ENCODE results near the gene PRTG. TPM values are rescaled to one million over a fixed set of nuclear protein-coding genes. Genes with fewer than 3 reads are reported as not detected.

The PRTG gene
- total and polyA plus RNA-seq, 10 of the 15 experiments (the other 5 are each of a cell fraction or from before 2014, with no cell fraction given) = under 0.01 to 0.25 TPM; not detected in 8

GRCh38 chr15:55714064-55714463 is 28.9 kb downstream of the PRTG start:
- H3K4me1 ChIP-seq (ENCODE audit: control insufficient read depth, insufficient read depth, low read length) = no peaks in the 10 kb centered on the region
- H3K79me2 ChIP-seq (ENCODE audit: control insufficient read depth, insufficient read depth, low read length) = no peaks in the 10 kb centered on the region
- no peak overlapping the region for H3K27ac ChIP-seq (ENCODE audit: control insufficient read depth, insufficient read depth)
- no peaks in the 10 kb centered on the region; a peak in 1 of 4 replicates for H3K27me3 ChIP-seq (replicated peaks in 1 of 2; ENCODE audit: control insufficient read depth in 2 of 2, insufficient read depth in 2 of 2, low read length in 1 of 2)
- no peak overlapping the region for H2AFZ ChIP-seq (ENCODE audit: control insufficient read depth, low read depth, low read length)
- H3K9ac ChIP-seq (ENCODE audit: control insufficient read depth, insufficient read depth, low read length) = no peak overlapping the region
- intact Hi-C loops (cut with micrococcal nuclease; ENCODE audit: unreplicated experiment) (no loop called here), in situ Hi-C loops (cut with MboI) (no loop called here)
- BruUV-seq (replicated peaks) = no TSS peak
- 36% methylated on average over 2 of the region's 2 CpGs for WGBS (ENCODE audit: insufficient coverage, insufficient replicate concordance, low lambda C conversion rate, missing lambda C conversion rate)
- ChIA-PET SMC1A (ENCODE audit: uncharacterized antibody, unreplicated experiment) (no interaction called here), POLR2A (no interaction called here), RAD21 (ENCODE audit: unreplicated experiment) (interaction anchor here (0.8 kb wide), 1 partner anchor 194 kb away, joined by 4 read pairs; no protein-coding TSS in a partner anchor), CTCF (interaction anchor here (0.6 to 1.3 kb wide), 4 partner anchors 10 to 121 kb away, joined by 3 to 5 read pairs (median 4); no protein-coding TSS in a partner anchor)
- no peaks in the 10 kb centered on the region for H3K36me3 ChIP-seq (ENCODE audit: control insufficient read depth in 2 of 2, insufficient read depth in 2 of 2, low read length in 1 of 2)
- DNase-seq (ENCODE audit: low read depth, low spot score) = no peak
- no peak for FAIRE-seq
- H3K9me3 ChIP-seq (replicated peaks; ENCODE audit: control insufficient read depth, insufficient read depth, low read length) = no peaks in the 10 kb centered on the region
- H3K4me3 ChIP-seq = no peak overlapping the region
- no peak for ATAC-seq
- H4K20me1 ChIP-seq (ENCODE audit: control insufficient read depth, insufficient read depth) = no peaks in the 10 kb centered on the region
- H3K4me2 ChIP-seq (ENCODE audit: control insufficient read depth, insufficient read depth) = no peak overlapping the region
- no peak for TF ChIP-seq NBN (IDR thresholded peaks at IDR 0.05)
- TF ChIP-seq ZBTB33 (IDR thresholded peaks at IDR 0.05) = no peak
- no peak for TF ChIP-seq RUNX3 (IDR thresholded peaks at IDR 0.05; ENCODE audit: low read length)
- TF ChIP-seq KLF5 (IDR thresholded peaks at IDR 0.05; ENCODE audit: partially characterized antibody) = no peak
- TF ChIP-seq TAF1 (IDR thresholded peaks at IDR 0.05; ENCODE audit: borderline replicate concordance, low read depth, low read length) = no peak
- no peak for TF ChIP-seq RAD21 (IDR thresholded peaks at IDR 0.05; ENCODE audit: insufficient read depth, low read depth, low read length)
- TF ChIP-seq HDAC2 (IDR thresholded peaks at IDR 0.05) = no peak
- TF ChIP-seq JUND (IDR thresholded peaks at IDR 0.05; ENCODE audit: low read depth, low read length) = no peak
- TF ChIP-seq IRF3 (IDR thresholded peaks at IDR 0.05) = no peak
- TF ChIP-seq SRF (IDR thresholded peaks at IDR 0.05; ENCODE audit: low read depth in 2 of 2, low read length in 2 of 2) = no peak
- TF ChIP-seq NFXL1 (IDR thresholded peaks at IDR 0.05; ENCODE audit: borderline replicate concordance) = no peak
- TF ChIP-seq CHD1 (IDR thresholded peaks at IDR 0.05; ENCODE audit: low read depth, low read length) = no peak
- TF ChIP-seq ZBTB40 (IDR thresholded peaks at IDR 0.05; ENCODE audit: borderline replicate concordance) = no peak
- TF ChIP-seq MXI1 (IDR thresholded peaks at IDR 0.05; ENCODE audit: low read depth, low read length) = no peak
